CD14-positive monocyte (primary cell): Measurements from ENCODE around the gene ACSS2. TPM values are rescaled to one million over a fixed set of nuclear protein-coding genes. Genes with fewer than 3 reads are reported as not detected.

Source experiments
- DNase-seq, 3 donors: peaks; one replicate each; pipeline ENCODE4 v3.0.0-alpha.2; 2011 to 2022
- H2AFZ ChIP-seq: 2 replicates; pipeline ENCODE4 v1.6.0; 2012; ENCODE audit warnings: mild to moderate bottlenecking, low read depth, low read length, inconsistent platforms; ENCODE audit not compliant: insufficient read depth, poor library complexity, severe bottlenecking
- H3K27ac ChIP-seq, 2 donors: 1 replicate in 1 of 2; 2 replicates in 1 of 2; pipeline ENCODE4 v1.5.1; 2012 to 2013; ENCODE audit warnings: low read length in 2 of 2, control low read depth in 1 of 2, inconsistent platforms in 1 of 2, low read depth in 1 of 2, mild to moderate bottlenecking in 1 of 2
- H3K27me3 ChIP-seq, 2 donors: one replicate each; pipeline versions ENCODE4 v1.6.0 to v1.6.1; 2011 to 2013; ENCODE audit warnings: low read length in 2 of 2; ENCODE audit not compliant: control insufficient read depth in 2 of 2, insufficient read depth in 2 of 2
- H3K36me3 ChIP-seq, 2 donors: replicated peaks in 1 of 2; 1 replicate in 1 of 2; 2 replicates in 1 of 2; pipeline versions ENCODE4 v1.5.1 to v1.6.1; 2012 to 2013; ENCODE audit warnings: low read length in 2 of 2, control low read depth in 1 of 2, inconsistent platforms in 1 of 2, mild to moderate bottlenecking in 1 of 2; ENCODE audit not compliant: insufficient read depth in 2 of 2, control insufficient read depth in 1 of 2
- H3K4me1 ChIP-seq, 2 donors: 1 replicate in 1 of 2; 2 replicates in 1 of 2; pipeline versions ENCODE4 v1.5.1 to v1.6.1; 2012 to 2013; ENCODE audit warnings: low read length in 2 of 2, control low read depth in 1 of 2, inconsistent platforms in 1 of 2, mild to moderate bottlenecking in 1 of 2, moderate library complexity in 1 of 2; ENCODE audit not compliant: insufficient read depth in 2 of 2, control insufficient read depth in 1 of 2
- H3K4me2 ChIP-seq: replicated peaks from 2 replicates; pipeline ENCODE3; 2012; ENCODE audit warnings: low read length, moderate library complexity, mild to moderate bottlenecking; ENCODE audit not compliant: poor library complexity, severe bottlenecking; ENCODE audit errors: extremely low read depth
- H3K4me3 ChIP-seq, 3 experiments: fragments of 200-600 bp in 1 of 3; sonication (generic) in 1 of 3; replicated peaks in 1 of 3; 1 replicate in 2 of 3; 2 replicates in 1 of 3; pipeline ENCODE4 v1.5.1; 2011 to 2013; ENCODE audit warnings: low read length in 3 of 3, mild to moderate bottlenecking in 3 of 3, control low read depth in 2 of 3, low read depth in 2 of 3, inconsistent platforms in 1 of 3, moderate library complexity in 1 of 3
- H3K79me2 ChIP-seq: 2 replicates; pipeline ENCODE4 v1.6.0; 2012; ENCODE audit warnings: mild to moderate bottlenecking, control low read depth, inconsistent platforms, low read length, moderate library complexity; ENCODE audit not compliant: insufficient read depth
- H3K9ac ChIP-seq: 2 replicates; pipeline ENCODE4 v1.6.0; 2017; ENCODE audit warnings: low read length, mild to moderate bottlenecking; ENCODE audit not compliant: insufficient read depth, poor library complexity, severe bottlenecking
- H3K9me3 ChIP-seq, 2 donors: replicated peaks in 1 of 2; 1 replicate in 1 of 2; 2 replicates in 1 of 2; pipeline versions ENCODE4 v1.5.1 to v1.6.1; 2012 to 2013; ENCODE audit warnings: low read length in 2 of 2, control low read depth in 1 of 2; ENCODE audit not compliant: control insufficient read depth in 1 of 2, insufficient read depth in 1 of 2
- H4K20me1 ChIP-seq: 2 replicates; pipeline ENCODE4 v1.6.0; 2012; ENCODE audit warnings: mild to moderate bottlenecking, low read length, control low read depth, moderate library complexity; ENCODE audit not compliant: insufficient read depth
- H3K27ac Mint-ChIP-seq, 7 donors: one replicate each; pipeline ENCODE4 v1.8.0; 2020; ENCODE audit warnings: mild to moderate bottlenecking in 7 of 7, mixed read lengths in 7 of 7, moderate library complexity in 6 of 7, inconsistent platforms in 2 of 7
- H3K27me3 Mint-ChIP-seq, 3 donors: one replicate each; pipeline ENCODE4 v1.8.0; 2021 to 2022; ENCODE audit warnings: low read depth in 3 of 3, mild to moderate bottlenecking in 3 of 3, mixed read lengths in 3 of 3, moderate library complexity in 3 of 3, inconsistent platforms in 1 of 3
- H3K36me3 Mint-ChIP-seq, 2 donors: one replicate each; pipeline ENCODE4 v1.8.0; 2020; ENCODE audit warnings: mixed read lengths in 2 of 2, inconsistent platforms in 1 of 2, mild to moderate bottlenecking in 1 of 2
- H3K4me1 Mint-ChIP-seq: one replicate; pipeline ENCODE4 v1.8.0; 2020; ENCODE audit warnings: mild to moderate bottlenecking, mixed read lengths
- H3K4me3 Mint-ChIP-seq, 2 donors: one replicate each; pipeline ENCODE4 v1.8.0; 2020; ENCODE audit warnings: mild to moderate bottlenecking in 2 of 2, mixed read lengths in 2 of 2, moderate library complexity in 1 of 2
- H3K9me3 Mint-ChIP-seq, 7 donors: one replicate each; pipeline ENCODE4 v1.8.0; 2020 to 2022; ENCODE audit warnings: mixed read lengths in 7 of 7, mild to moderate bottlenecking in 6 of 7, moderate library complexity in 6 of 7, inconsistent platforms in 2 of 7
- WGBS: methylation state at CpG from one replicate; pipeline ENCODE4 v1.1.5; 2013; ENCODE audit warnings: missing lambda C conversion rate; ENCODE audit not compliant: insufficient coverage; 5-methylcytosine and 5-hydroxymethylcytosine counted together
- intact Hi-C, 2 donors: fragments of 100-400 bp; cut with micrococcal nuclease; formaldehyde crosslinking; loops; one replicate each; pipeline versions ENCODE4 v1.15.0 to v1.15.1; 2023
- polyA plus RNA-seq, 3 donors: library from polyadenylated mRNA; depleted of rRNA in 1 of 3; unstranded in 2 of 3; stranded (reverse) in 1 of 3; fragments of 300-500 nt in 2 of 3; fragments of >200 nt in 1 of 3; fragmentation: Illumina TruSeq in 2 of 3; gene quantifications; 1 replicate in 2 of 3; 2 replicates in 1 of 3; pipeline ENCODE4 v1.2.3, GENCODE V29; 2012 to 2021
- TF ChIP-seq, protein P1 (sequence below): fragments of 200-600 bp; IDR thresholded peaks from one replicate; pipeline ENCODE4 v1.8.0; 2022; ENCODE audit warnings: antibody characterized with exemption, mild to moderate bottlenecking

Gene ACSS2
- polyA plus RNA-seq, 3 donors: 37.7 to 67.2 (median 48.4) TPM

- Mint-ChIP-seq H3K27ac (peak overlapping the region in 1 of 7 donors; percentile 45), H3K9me3 (peaks cover 0 to 2% (median 0%) of the 10 kb centered on the region in 7 donors), H3K27me3 (no peaks in the 10 kb centered on the region), H3K4me1 (peaks cover 9% of the 10 kb centered on the region), H3K4me3 (no peak overlapping the region), H3K36me3 (peaks cover 26 to 59% of the 10 kb centered on the region in 2 donors)
- no peaks in the 10 kb centered on the region for H4K20me1 ChIP-seq
- H3K4me2 ChIP-seq: no peak overlapping the region
- intact Hi-C loops: loop anchor here in 1 of 2 donors (5.0 kb wide), 1 partner anchor 644 kb away; no protein-coding TSS in a partner anchor
- no peak for DNase-seq
- no peak overlapping the region for H2AFZ ChIP-seq
- no peaks in the 10 kb centered on the region for H3K79me2 ChIP-seq
- peaks cover 50 to 91% of the 10 kb centered on the region in 2 donors for H3K36me3 ChIP-seq
- TF ChIP-seq, protein P1, sequence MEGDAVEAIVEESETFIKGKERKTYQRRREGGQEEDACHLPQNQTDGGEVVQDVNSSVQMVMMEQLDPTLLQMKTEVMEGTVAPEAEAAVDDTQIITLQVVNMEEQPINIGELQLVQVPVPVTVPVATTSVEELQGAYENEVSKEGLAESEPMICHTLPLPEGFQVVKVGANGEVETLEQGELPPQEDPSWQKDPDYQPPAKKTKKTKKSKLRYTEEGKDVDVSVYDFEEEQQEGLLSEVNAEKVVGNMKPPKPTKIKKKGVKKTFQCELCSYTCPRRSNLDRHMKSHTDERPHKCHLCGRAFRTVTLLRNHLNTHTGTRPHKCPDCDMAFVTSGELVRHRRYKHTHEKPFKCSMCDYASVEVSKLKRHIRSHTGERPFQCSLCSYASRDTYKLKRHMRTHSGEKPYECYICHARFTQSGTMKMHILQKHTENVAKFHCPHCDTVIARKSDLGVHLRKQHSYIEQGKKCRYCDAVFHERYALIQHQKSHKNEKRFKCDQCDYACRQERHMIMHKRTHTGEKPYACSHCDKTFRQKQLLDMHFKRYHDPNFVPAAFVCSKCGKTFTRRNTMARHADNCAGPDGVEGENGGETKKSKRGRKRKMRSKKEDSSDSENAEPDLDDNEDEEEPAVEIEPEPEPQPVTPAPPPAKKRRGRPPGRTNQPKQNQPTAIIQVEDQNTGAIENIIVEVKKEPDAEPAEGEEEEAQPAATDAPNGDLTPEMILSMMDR: no peak
- H3K9ac ChIP-seq: no peak overlapping the region
- H3K9me3 ChIP-seq: no peaks in the 10 kb centered on the region
- no CpG with 5 or more reads among the region's 4 CpGs for WGBS
- H3K27ac ChIP-seq: no peak overlapping the region
- H3K4me1 ChIP-seq: no peaks in the 10 kb centered on the region
- H3K4me3 ChIP-seq: no peak overlapping the region
- H3K27me3 ChIP-seq: no peaks in the 10 kb centered on the region
These were observed 39.5 kb downstream of the ACSS2 start for GRCh38 chr20:34915749-34916455.

GRCh38 chr20:34916774-34917354, 40.5 kb downstream of the ACSS2 start:
- Mint-ChIP-seq H3K9me3 (peaks cover 0 to 2% (median 0%) of the 10 kb centered on the region in 7 donors), H3K27me3 (no peaks in the 10 kb centered on the region), H3K36me3 (peaks cover 26 to 57% of the 10 kb centered on the region in 2 donors), H3K4me1 (peaks cover 1% of the 10 kb centered on the region), H3K27ac (peak overlapping the region in 2 of 7 donors; percentile 19 to 31), H3K4me3 (no peak overlapping the region)
- peaks cover 59 to 98% of the 10 kb centered on the region in 2 donors for H3K36me3 ChIP-seq
- TF ChIP-seq, protein P1: no peak
- H3K27ac ChIP-seq: no peak overlapping the region
- no peak overlapping the region for H2AFZ ChIP-seq
- H3K9ac ChIP-seq: no peak overlapping the region
- H3K4me3 ChIP-seq: no peak overlapping the region
- no peak overlapping the region for H3K4me2 ChIP-seq
- H3K9me3 ChIP-seq: no peaks in the 10 kb centered on the region
- no peaks in the 10 kb centered on the region for H3K79me2 ChIP-seq
- H4K20me1 ChIP-seq: no peaks in the 10 kb centered on the region
- intact Hi-C loops: loop anchor here in 1 of 2 donors (5.0 kb wide), 1 partner anchor 645 kb away; no protein-coding TSS in a partner anchor
- H3K27me3 ChIP-seq: no peaks in the 10 kb centered on the region
- H3K4me1 ChIP-seq: no peaks in the 10 kb centered on the region
- WGBS: 100% methylated on average over 2 of the region's 2 CpGs
- no peak for DNase-seq
